ENCODE results near the gene C1RL. TPM values are rescaled to one million over a fixed set of nuclear protein-coding genes. Genes with fewer than 3 reads are reported as not detected.

The C1RL gene
- total RNA-seq, 2 donors from 2014 or later = 32.5 to 46.4 TPM

DNA sequence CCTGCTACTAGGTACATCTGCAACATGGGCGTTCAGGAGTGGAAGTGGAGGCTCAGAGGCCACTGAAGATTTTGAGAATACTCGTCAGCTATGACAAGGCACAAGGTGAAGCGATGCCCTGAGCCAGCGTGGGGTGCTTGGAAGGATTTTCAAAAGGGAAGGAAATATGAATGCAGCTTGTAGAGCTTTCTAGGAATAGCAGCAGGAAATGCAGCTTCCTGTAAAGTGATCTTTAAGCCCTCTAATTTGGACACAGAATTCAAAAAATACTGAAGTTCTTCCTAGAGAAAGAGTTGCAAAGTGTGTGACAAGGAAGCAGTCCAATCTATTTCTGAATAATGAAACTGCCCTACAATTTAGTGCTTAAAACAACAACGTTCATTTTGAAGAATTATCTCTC is 61.7 kb downstream of the C1RL start:
- peaks cover 7% of the 10 kb centered on the region for H3K27me3 Mint-ChIP-seq (ENCODE audit: insufficient read depth)
- no peaks in the 10 kb centered on the region for H3K9me3 ChIP-seq (ENCODE audit: control insufficient read depth, low read length)
- no peaks in the 10 kb centered on the region for H3K36me3 ChIP-seq (ENCODE audit: control insufficient read depth, insufficient read depth, low read length)

GRCh38 chr12:7046383-7047105 is 62.5 kb downstream of the C1RL start:
- no peak overlapping the region for H3K4me3 Mint-ChIP-seq
- no peaks in the 10 kb centered on the region for H3K36me3 Mint-ChIP-seq (ENCODE audit: low read depth)
- Histone ChIP-seq H3K9ac (ENCODE audit: extremely low read depth, low read length, poor library complexity, severe bottlenecking) (no peak overlapping the region), H3K4me3 (ENCODE audit: low read length) (no peak overlapping the region), H3K4me1 (ENCODE audit: control insufficient read depth, insufficient read depth, low read length) (no peaks in the 10 kb centered on the region), H3K9me3 (ENCODE audit: control insufficient read depth, low read length) (no peaks in the 10 kb centered on the region), H3K27me3 (ENCODE audit: control insufficient read depth, insufficient read depth, low read length, poor library complexity, severe bottlenecking) (no peaks in the 10 kb centered on the region), H3K27ac (ENCODE audit: low read depth, low read length) (no peak overlapping the region), H3K36me3 (ENCODE audit: control insufficient read depth, insufficient read depth, low read length) (no peaks in the 10 kb centered on the region)
- H3K4me1 Mint-ChIP-seq = no peaks in the 10 kb centered on the region
- WGBS, 2 experiments (ENCODE audit: insufficient coverage in 1 of 2, insufficient read length in 1 of 2) = 89 to 90% methylated on average over 4 to 5 of the region's 5 CpGs
- H3K27ac Mint-ChIP-seq = no peak overlapping the region
- peaks cover 4% of the 10 kb centered on the region for H3K27me3 Mint-ChIP-seq (ENCODE audit: insufficient read depth)
- TF ChIP-seq, protein P1, sequence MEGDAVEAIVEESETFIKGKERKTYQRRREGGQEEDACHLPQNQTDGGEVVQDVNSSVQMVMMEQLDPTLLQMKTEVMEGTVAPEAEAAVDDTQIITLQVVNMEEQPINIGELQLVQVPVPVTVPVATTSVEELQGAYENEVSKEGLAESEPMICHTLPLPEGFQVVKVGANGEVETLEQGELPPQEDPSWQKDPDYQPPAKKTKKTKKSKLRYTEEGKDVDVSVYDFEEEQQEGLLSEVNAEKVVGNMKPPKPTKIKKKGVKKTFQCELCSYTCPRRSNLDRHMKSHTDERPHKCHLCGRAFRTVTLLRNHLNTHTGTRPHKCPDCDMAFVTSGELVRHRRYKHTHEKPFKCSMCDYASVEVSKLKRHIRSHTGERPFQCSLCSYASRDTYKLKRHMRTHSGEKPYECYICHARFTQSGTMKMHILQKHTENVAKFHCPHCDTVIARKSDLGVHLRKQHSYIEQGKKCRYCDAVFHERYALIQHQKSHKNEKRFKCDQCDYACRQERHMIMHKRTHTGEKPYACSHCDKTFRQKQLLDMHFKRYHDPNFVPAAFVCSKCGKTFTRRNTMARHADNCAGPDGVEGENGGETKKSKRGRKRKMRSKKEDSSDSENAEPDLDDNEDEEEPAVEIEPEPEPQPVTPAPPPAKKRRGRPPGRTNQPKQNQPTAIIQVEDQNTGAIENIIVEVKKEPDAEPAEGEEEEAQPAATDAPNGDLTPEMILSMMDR (conservative IDR thresholded peaks at IDR 0.05) = peak; percentile 55
- DNase-seq = no peak
- peaks cover 3% of the 10 kb centered on the region for H3K9me3 Mint-ChIP-seq

More for the DNA sequence above, 61.7 kb downstream of the C1RL start:
- no peak for DNase-seq
- Histone ChIP-seq H3K27me3 (ENCODE audit: control insufficient read depth, insufficient read depth, low read length, poor library complexity, severe bottlenecking) (peaks cover 5% of the 10 kb centered on the region), H3K4me3 (ENCODE audit: low read length) (no peak overlapping the region), H3K27ac (ENCODE audit: low read depth, low read length) (no peak overlapping the region), H3K4me1 (ENCODE audit: control insufficient read depth, insufficient read depth, low read length) (no peaks in the 10 kb centered on the region), H3K9ac (ENCODE audit: extremely low read depth, low read length, poor library complexity, severe bottlenecking) (no peak overlapping the region)
- H3K9me3 Mint-ChIP-seq = peaks cover 3% of the 10 kb centered on the region
- WGBS, 2 experiments (ENCODE audit: insufficient coverage in 1 of 2, insufficient read length in 1 of 2) = 84 to 93% methylated on average over 5 of the region's 5 CpGs
- H3K27ac Mint-ChIP-seq = no peak overlapping the region
- no peaks in the 10 kb centered on the region for H3K4me1 Mint-ChIP-seq
- TF ChIP-seq, protein P1 (conservative IDR thresholded peaks at IDR 0.05) = no peak
- H3K4me3 Mint-ChIP-seq = no peak overlapping the region
- H3K36me3 Mint-ChIP-seq (ENCODE audit: low read depth) = no peaks in the 10 kb centered on the region

DNA sequence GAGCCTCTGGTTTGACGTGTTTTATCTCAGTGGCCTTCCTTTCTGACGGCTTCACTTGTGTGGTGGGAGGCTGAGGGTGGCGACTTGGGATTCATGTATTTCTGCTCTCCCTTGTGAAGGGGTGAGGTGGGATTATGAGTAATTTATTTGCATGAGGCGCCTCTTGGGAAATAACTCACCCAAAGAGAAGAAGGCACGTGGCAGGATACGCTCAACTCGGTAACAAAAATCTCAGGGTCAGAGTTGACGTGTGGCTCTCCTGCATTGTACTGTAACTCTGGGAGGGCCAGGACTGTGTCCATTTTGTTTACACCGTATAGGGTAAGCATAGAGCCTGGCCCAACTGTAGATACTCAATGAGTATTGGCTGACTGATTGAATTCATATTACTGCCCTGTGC is 63.1 kb downstream of the C1RL start:
- no peak for DNase-seq
- 91 to 93% methylated on average over 5 to 9 of the region's 9 CpGs for WGBS, 2 experiments (ENCODE audit: insufficient coverage in 1 of 2, insufficient read length in 1 of 2)
- TF ChIP-seq, protein P1 (conservative IDR thresholded peaks at IDR 0.05) = no peak

More for the DNA sequence above, 63.1 kb downstream of the C1RL start:
- H3K27ac ChIP-seq (ENCODE audit: low read depth, low read length) = no peak overlapping the region
- H3K9me3 Mint-ChIP-seq = peaks cover 3% of the 10 kb centered on the region
- no peaks in the 10 kb centered on the region for H3K36me3 Mint-ChIP-seq (ENCODE audit: low read depth)
- no peak overlapping the region for H3K27ac Mint-ChIP-seq
- no peaks in the 10 kb centered on the region for H3K9me3 ChIP-seq (ENCODE audit: control insufficient read depth, low read length)
- H3K27me3 Mint-ChIP-seq (ENCODE audit: insufficient read depth) = peaks cover 4% of the 10 kb centered on the region
- no peaks in the 10 kb centered on the region for H3K4me1 ChIP-seq (ENCODE audit: control insufficient read depth, insufficient read depth, low read length)
- no peak overlapping the region for H3K4me3 ChIP-seq (ENCODE audit: low read length)
- H3K4me1 Mint-ChIP-seq = no peaks in the 10 kb centered on the region
- H3K9ac ChIP-seq (ENCODE audit: extremely low read depth, low read length, poor library complexity, severe bottlenecking) = no peak overlapping the region
- no peak overlapping the region for H3K4me3 Mint-ChIP-seq
- no peaks in the 10 kb centered on the region for H3K27me3 ChIP-seq (ENCODE audit: control insufficient read depth, insufficient read depth, low read length, poor library complexity, severe bottlenecking)
- H3K36me3 ChIP-seq (ENCODE audit: control insufficient read depth, insufficient read depth, low read length) = no peaks in the 10 kb centered on the region

Other genes starting within 250 kb of the C1RL start
- 1,000 to 10,000 TPM in 1 of 2 donors, 100 to 1,000 TPM in 1; 805 to 1,294 TPM for gene TPI1, start 241.7 kb downstream of the C1RL start, total RNA-seq
- gene SPSB2, start 235.9 kb downstream of the C1RL start, total RNA-seq = 10 to 100 TPM; 34.6 to 36.5 TPM
- 10 to 100 TPM in 1 of 2 donors, 1 to 10 TPM in 1; 7.8 to 11.5 TPM for gene LRRC23, start 204.4 kb downstream of the C1RL start, total RNA-seq
- 100 to 1,000 TPM; 104 to 139 TPM for gene ENO2, start 194.6 kb downstream of the C1RL start, total RNA-seq
- 100 to 1,000 TPM; 111 to 244 TPM for gene ATN1, start 181.3 kb downstream of the C1RL start, total RNA-seq
- not detected for gene RNU7-1, start 165.4 kb downstream of the C1RL start, total RNA-seq
- gene C12orf57, start 165.2 kb downstream of the C1RL start, total RNA-seq = 100 to 1,000 TPM; 141 to 257 TPM
- 10 to 100 TPM; 35.7 to 68.0 TPM for gene PTPN6, start 157.9 kb downstream of the C1RL start, total RNA-seq
- gene PHB2, start 138.6 kb downstream of the C1RL start, total RNA-seq = 100 to 1,000 TPM; 260 to 512 TPM
- 100 to 1,000 TPM in 1 of 2 donors, 10 to 100 TPM in 1; 61.1 to 115 TPM for gene EMG1, start 138.3 kb downstream of the C1RL start, total RNA-seq
- 10 to 100 TPM; 33.6 to 86.7 TPM for gene LPCAT3, start 90.7 kb downstream of the C1RL start, total RNA-seq
- 10 to 100 TPM; 13.4 to 14.3 TPM for gene C1S, start 48.5 kb downstream of the C1RL start, total RNA-seq
- gene C1R, start 16.8 kb downstream of the C1RL start, total RNA-seq = 1 to 10 TPM; 3.9 TPM
- gene RBP5, start 19.7 kb upstream of the C1RL start, total RNA-seq = 10 to 100 TPM; 19.3 to 31.2 TPM
- 100 to 1,000 TPM in 1 of 2 donors, 10 to 100 TPM in 1; 69.7 to 135 TPM for gene CLSTN3, start 21.2 kb upstream of the C1RL start, total RNA-seq
- gene PEX5, start 80.5 kb upstream of the C1RL start, total RNA-seq = 100 to 1,000 TPM in 1 of 2 donors, 10 to 100 TPM in 1; 73.5 to 106 TPM
- gene ACSM4, start 194.9 kb upstream of the C1RL start, total RNA-seq = 10 to 100 TPM; 11.4 to 14.6 TPM